ENCODE data around the gene PTK7. TPM values are rescaled to one million over a fixed set of nuclear protein-coding genes. Genes with fewer than 3 reads are reported as not detected.

Gene PTK7
- total and polyA plus RNA-seq, 2 of the 8 experiments (the other 6 are each of a cell fraction or from before 2014, with no cell fraction given) = 110 to 138 TPM

GRCh38 chr6:43035495-43036194, 40.5 kb upstream of the PTK7 start:
- no peak overlapping the region for H2AK5ac ChIP-seq (ENCODE audit: low read depth, low read length)
- peaks cover 2 to 35% (median 14%) of the 10 kb centered on the region in 4 experiments; a peak in 5 of 8 replicates for H3K36me3 ChIP-seq (ENCODE audit: control insufficient read depth in 2 of 4, insufficient read depth in 4 of 4, low read length in 3 of 4)
- no peak overlapping the region for H4K91ac ChIP-seq (replicated peaks; ENCODE audit: insufficient read length, low read length)
- no peak overlapping the region for H2BK20ac ChIP-seq (ENCODE audit: low read length)
- no peaks in the 10 kb centered on the region for H3K79me1 ChIP-seq (ENCODE audit: low read depth, low read length)
- H3K4me3 ChIP-seq (ENCODE audit: extremely low read depth in 1 of 4, insufficient read depth in 2 of 4, low read depth in 3 of 4, low read length in 4 of 4) = no peak overlapping the region
- H3K18ac ChIP-seq (ENCODE audit: extremely low read depth, low read length) = no peak overlapping the region
- H3K9me3 ChIP-seq (ENCODE audit: insufficient read depth in 2 of 2, low read depth in 1 of 2, low read length in 1 of 2) = no peaks in the 10 kb centered on the region
- no peak overlapping the region for H3K56ac ChIP-seq (replicated peaks; ENCODE audit: insufficient read length, low read depth, low read length)
- ChIA-PET CTCF (ENCODE audit: partially characterized antibody) (interaction anchor here (0.6 to 2.2 kb wide), 9 partner anchors 9 to 304 kb away, joined by 3 to 5 read pairs (median 3); no protein-coding TSS in a partner anchor), POLR2A (ENCODE audit: partially characterized antibody) (interaction anchor here (1.0 to 29.7 kb wide), 7 partner anchors 7 to 127 kb away, joined by 3 to 584 read pairs (median 7); partner anchors contain the start of genes CNPY3, CUL7, KLC4 and KLHDC3)
- H3K14ac ChIP-seq (ENCODE audit: insufficient read length) = no peak overlapping the region
- H4K5ac ChIP-seq (ENCODE audit: insufficient read length, low read depth, low read length) = no peak overlapping the region
- no peaks in the 10 kb centered on the region for H3K79me2 ChIP-seq (ENCODE audit: control insufficient read depth in 1 of 2, insufficient read depth in 2 of 2, low read length in 2 of 2)
- no peak for FAIRE-seq
- TF ChIP-seq POLR2A (IDR thresholded peaks at IDR 0.05; ENCODE audit: control extremely low read depth in 1 of 2, low read depth in 2 of 2, low read length in 2 of 2) (peak in 1 of 2 experiments; percentile 37; a peak in 1 of 3 replicates), SRF (IDR thresholded peaks at IDR 0.05; ENCODE audit: low read depth, low read length) (no peak)
- no peak overlapping the region for H2BK12ac ChIP-seq (ENCODE audit: low read depth, low read length)
- H4K20me1 ChIP-seq (replicated peaks in 1 of 2; ENCODE audit: control insufficient read depth in 1 of 2, insufficient read depth in 2 of 2, low read length in 2 of 2) = peaks cover 2 to 16% of the 10 kb centered on the region in 2 experiments
- H3K27ac ChIP-seq (ENCODE audit: low read depth, low read length) = no peak overlapping the region
- H3K27me3 ChIP-seq (replicated peaks in 1 of 4; ENCODE audit: control insufficient read depth in 3 of 4, extremely low read depth in 1 of 4, insufficient read depth in 3 of 4, low read length in 3 of 4) = no peaks in the 10 kb centered on the region
- no peak overlapping the region for H2BK5ac ChIP-seq (ENCODE audit: low read depth, low read length)
- H2BK15ac ChIP-seq (ENCODE audit: low read length) = no peak overlapping the region
- no peak overlapping the region for H3K4ac ChIP-seq (replicated peaks; ENCODE audit: insufficient read length, low read depth, low read length)
- no peak overlapping the region for H2AFZ ChIP-seq (ENCODE audit: low read length)
- no peak overlapping the region for H3K9ac ChIP-seq (replicated peaks in 1 of 4; ENCODE audit: extremely low read depth in 1 of 4, low read depth in 3 of 4, low read length in 3 of 4)
- H3K23ac ChIP-seq (ENCODE audit: insufficient read length) = no peak overlapping the region
- H3K4me2 ChIP-seq (ENCODE audit: insufficient read depth in 1 of 2, low read depth in 2 of 2, low read length in 2 of 2) = no peak overlapping the region
- no peak for DNase-seq (ENCODE audit: low read depth in 1 of 2, low spot score in 2 of 2)
- H4K8ac ChIP-seq (ENCODE audit: extremely low read depth, insufficient read depth, low read length) = peak overlapping the region; percentile 77; the same call in 1 of the 2 replicates
- H3K23me2 ChIP-seq (ENCODE audit: low read depth, low read length) = peaks cover 2% of the 10 kb centered on the region; the same call in 1 of the 2 replicates
- H2BK120ac ChIP-seq (replicated peaks; ENCODE audit: low read depth, low read length) = no peak overlapping the region
- WGBS, 2 experiments (ENCODE audit: extremely low coverage in 1 of 2, insufficient coverage in 1 of 2, insufficient read length in 1 of 2, insufficient replicate concordance in 2 of 2, low coverage in 1 of 2, low lambda C conversion rate in 2 of 2, missing lambda C conversion rate in 1 of 2) = 90% methylated on average over 3 of the region's 4 CpGs; no CpG with 5 or more reads in 1 of the 2 experiments
- H3K4me1 ChIP-seq (replicated peaks in 1 of 4; ENCODE audit: control insufficient read depth in 3 of 4, insufficient read depth in 4 of 4, low read length in 3 of 4) = no peaks in the 10 kb centered on the region
